Stimulated activated CD4-positive, alpha-beta T cell treated with anti-CD3 and anti-CD28 coated beads, Interleukin-4, amount 100 ng/mL, for 4 hours (primary cell): ENCODE results near the gene FLT3LG.
"Not testable (repeated sequence)": the region's sequence is repeated elsewhere in the genome, so short reads cannot be mapped to it uniquely, and the experiment has no call there.

Experiments used
- DNase-seq, 2 experiments: peaks; one replicate each; pipeline ENCODE4 v3.0.0-alpha.2; 2020

FLT3LG gene

GRCh38 chr19:49463960-49464740 is 9.9 kb upstream of the FLT3LG start:
- no peak for DNase-seq

- DNase-seq: no peak
Measured at GRCh38 chr19:49465371-49465770, 8.6 kb upstream of the FLT3LG start.

- no peak for DNase-seq
Measured at GRCh38 chr19:49468199-49468598, 5.8 kb upstream of the FLT3LG start.

GRCh38 chr19:49468746-49469447 is 5.1 kb upstream of the FLT3LG start:
- peak in 1 of 2 experiments; percentile 74 for DNase-seq

- peak; percentile 66 to 68 for DNase-seq
Measured at GRCh38 chr19:49469828-49470614, 4.0 kb upstream of the FLT3LG start.

GRCh38 chr19:49470615-49470978 is 3.4 kb upstream of the FLT3LG start:
- no peak for DNase-seq

- no peak for DNase-seq
Measured at GRCh38 chr19:49472936-49473335, 1.1 kb upstream of the FLT3LG start.

- DNase-seq: not testable (repeated sequence)
Measured at GRCh38 chr19:49473501-49473867, 531 bp upstream of the FLT3LG start.

- no peak for DNase-seq
Measured at GRCh38 chr19:49474542-49474924, 518 bp downstream of the FLT3LG start.

- DNase-seq: no peak
Measured at GRCh38 chr19:49475191-49475917, 1.3 kb downstream of the FLT3LG start.

GRCh38 chr19:49475995-49476880 is 2.2 kb downstream of the FLT3LG start:
- peak; percentile 65 to 70 for DNase-seq

- DNase-seq: no peak
Measured at GRCh38 chr19:49479975-49480628, 6.1 kb downstream of the FLT3LG start.

- no peak for DNase-seq
Measured at GRCh38 chr19:49481020-49481683, 7.1 kb downstream of the FLT3LG start.

- no peak for DNase-seq
Measured at GRCh38 chr19:49486232-49486631, 12.2 kb downstream of the FLT3LG start.

- DNase-seq: no peak
Measured at GRCh38 chr19:49486710-49487276, 12.8 kb downstream of the FLT3LG start.

GRCh38 chr19:49487277-49488045 is 13.4 kb downstream of the FLT3LG start, which contains the start of gene RPL13A:
Gene RPL13A (plus strand): TSS chr19:49487608. CDS start chr19:49487630, 22 bp downstream.
- peak; percentile 100 for DNase-seq

GRCh38 chr19:49488046-49488862 is 14.2 kb downstream of the FLT3LG start:
- DNase-seq: peak in 1 of 2 experiments; percentile 38

GRCh38 chr19:49488863-49489537 is 15.0 kb downstream of the FLT3LG start:
- DNase-seq: no peak
